22Rv1 (cell line): ENCODE results near the gene ANGEL1.

Experiments
- CTCF ChIP-seq: fragments of 450-650 bp; IDR thresholded peaks from 2 replicates; pipeline ENCODE4 v1.5.1; 2017; ENCODE audit warnings: mild to moderate bottlenecking
- ZFX ChIP-seq: fragments of 450-650 bp; IDR thresholded peaks from 2 replicates; pipeline ENCODE4 v1.6.1; 2017; ENCODE audit warnings: antibody characterized with exemption, borderline replicate concordance

- TF ChIP-seq CTCF (no peak), ZFX (no peak)
Observed at GRCh38 chr14:76772300-76773187, 40.1 kb downstream of the ANGEL1 start.
